A673 (cell line): Measurements from ENCODE around the gene DNASE1L3. TPM values are rescaled to one million over a fixed set of nuclear protein-coding genes. Genes with fewer than 3 reads are reported as not detected.
"Not testable (repeated sequence)": the region's sequence is repeated elsewhere in the genome, so short reads cannot be mapped to it uniquely, and the experiment has no call there.

Experiments used
- BruUV-seq: library from RNA; stranded (reverse); fragments of 400-500 nt; replicated peaks from 2 replicates; lab custom pipeline; 2021; lab: Mats Ljungman, UMichigan
- CTCF ChIA-PET: fragments of 300-600 bp; sonication (Branson Sonifier 250); formaldehyde crosslinking; loops from one replicate; lab custom pipeline; 2022; ENCODE audit warnings: antibody characterized with exemption; lab: Charles Lee
- POLR2A ChIA-PET: fragments of 300-600 bp; sonication (Branson Sonifier 250); formaldehyde crosslinking; loops from one replicate; lab custom pipeline; 2022; ENCODE audit warnings: antibody characterized with exemption; ENCODE audit not compliant: low non-redundant PET; lab: Charles Lee
- DNase-seq: peaks from one replicate; pipeline ENCODE4 v3.0.0-alpha.2; 2015; ENCODE audit warnings: low spot score
- H3K27ac ChIP-seq: fragments of 200-600 bp; sonication (generic); 2 replicates; pipeline ENCODE4 v1.5.1; 2016; ENCODE audit warnings: mixed run types, low read depth, mild to moderate bottlenecking, mixed read lengths, antibody characterized with exemption, low read length; ENCODE audit not compliant: poor library complexity, severe bottlenecking
- H3K27me3 ChIP-seq: fragments of 200-600 bp; sonication (generic); replicated peaks from 2 replicates; pipeline ENCODE4 v1.6.1; 2017; ENCODE audit warnings: mixed run types, low read depth, mild to moderate bottlenecking, mixed read lengths, antibody characterized with exemption, low read length; ENCODE audit not compliant: insufficient read depth, poor library complexity
- H3K36me3 ChIP-seq: fragments of 200-600 bp; sonication (generic); 2 replicates; pipeline ENCODE4 v1.6.1; 2016; ENCODE audit warnings: mixed run types, mild to moderate bottlenecking, mixed read lengths, antibody characterized with exemption, low read length; ENCODE audit not compliant: insufficient read depth, poor library complexity, severe bottlenecking
- H3K4me1 ChIP-seq: fragments of 200-600 bp; sonication (generic); 2 replicates; pipeline ENCODE4 v1.6.1; 2017; ENCODE audit warnings: mixed run types, mild to moderate bottlenecking, mixed read lengths, antibody characterized with exemption, low read length; ENCODE audit not compliant: insufficient read depth, poor library complexity, severe bottlenecking
- H3K4me3 ChIP-seq: fragments of 200-600 bp; sonication (generic); 2 replicates; pipeline ENCODE4 v1.5.1; 2016; ENCODE audit warnings: low read depth, mixed run types, mild to moderate bottlenecking, mixed read lengths, low read length; ENCODE audit not compliant: poor library complexity, severe bottlenecking
- H3K9me3 ChIP-seq: fragments of 200-600 bp; sonication (generic); 2 replicates; pipeline ENCODE4 v1.6.1; 2016; ENCODE audit warnings: mixed run types, low read depth, mild to moderate bottlenecking, mixed read lengths, antibody characterized with exemption, low read length; ENCODE audit not compliant: poor library complexity, severe bottlenecking
- EZH2 ChIP-seq: fragments of 200-600 bp; sonication (generic); IDR thresholded peaks from 2 replicates; pipeline ENCODE4 v1.6.1; 2017; ENCODE audit warnings: borderline replicate concordance, low read depth, mild to moderate bottlenecking, mixed read lengths, antibody characterized with exemption, low read length; ENCODE audit not compliant: poor library complexity, severe bottlenecking
- intact Hi-C: fragments of 100-400 bp; cut with micrococcal nuclease; formaldehyde crosslinking; loops from one replicate; pipeline ENCODE4 v1.10.0; 2022; ENCODE audit not compliant: unreplicated experiment
- total RNA-seq: library from RNA; stranded (reverse); gene quantifications from 2 replicates; pipeline ENCODE4 v1.2.3, GENCODE V29; 2021
- TF ChIP-seq, protein P1 (sequence below): fragments of 300-800, 200-600 bp; sonication (generic); conservative IDR thresholded peaks from 2 replicates; pipeline ENCODE4 v1.5.1; 2017; ENCODE audit warnings: low read depth, mild to moderate bottlenecking, antibody characterized with exemption, low read length, moderate library complexity, mixed read lengths

Gene DNASE1L3
- total RNA-seq, 1 experiment from 2014 or later: not detected

DNA sequence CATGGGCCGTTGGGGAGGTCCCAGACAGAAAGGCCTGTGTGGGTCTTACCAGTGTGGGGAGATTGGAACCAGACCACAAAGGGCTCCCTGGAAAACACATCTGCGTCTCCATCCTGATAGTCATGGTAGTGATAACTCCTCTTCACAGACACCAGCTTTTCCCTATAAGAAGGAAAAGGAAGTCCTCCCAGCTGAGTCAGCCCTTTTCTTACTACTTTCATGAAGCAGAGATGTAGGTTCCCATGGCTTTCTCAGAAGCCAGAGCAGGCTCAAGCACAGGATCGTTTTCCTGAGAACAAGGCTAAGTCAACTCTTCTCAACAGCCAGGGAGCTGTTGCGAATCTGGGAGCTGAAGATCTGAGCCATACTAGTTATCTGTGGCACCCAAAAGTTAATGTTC is 6.1 kb downstream of the DNASE1L3 start:
- TF ChIP-seq, protein P1, sequence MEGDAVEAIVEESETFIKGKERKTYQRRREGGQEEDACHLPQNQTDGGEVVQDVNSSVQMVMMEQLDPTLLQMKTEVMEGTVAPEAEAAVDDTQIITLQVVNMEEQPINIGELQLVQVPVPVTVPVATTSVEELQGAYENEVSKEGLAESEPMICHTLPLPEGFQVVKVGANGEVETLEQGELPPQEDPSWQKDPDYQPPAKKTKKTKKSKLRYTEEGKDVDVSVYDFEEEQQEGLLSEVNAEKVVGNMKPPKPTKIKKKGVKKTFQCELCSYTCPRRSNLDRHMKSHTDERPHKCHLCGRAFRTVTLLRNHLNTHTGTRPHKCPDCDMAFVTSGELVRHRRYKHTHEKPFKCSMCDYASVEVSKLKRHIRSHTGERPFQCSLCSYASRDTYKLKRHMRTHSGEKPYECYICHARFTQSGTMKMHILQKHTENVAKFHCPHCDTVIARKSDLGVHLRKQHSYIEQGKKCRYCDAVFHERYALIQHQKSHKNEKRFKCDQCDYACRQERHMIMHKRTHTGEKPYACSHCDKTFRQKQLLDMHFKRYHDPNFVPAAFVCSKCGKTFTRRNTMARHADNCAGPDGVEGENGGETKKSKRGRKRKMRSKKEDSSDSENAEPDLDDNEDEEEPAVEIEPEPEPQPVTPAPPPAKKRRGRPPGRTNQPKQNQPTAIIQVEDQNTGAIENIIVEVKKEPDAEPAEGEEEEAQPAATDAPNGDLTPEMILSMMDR: no peak
- no peak for TF ChIP-seq EZH2
- CTCF ChIA-PET: no interaction called here
- intact Hi-C loops: no loop called here
- no peak overlapping the region for H3K4me3 ChIP-seq
- no peaks in the 10 kb centered on the region for H3K27me3 ChIP-seq
- POLR2A ChIA-PET: no interaction called here
- H3K9me3 ChIP-seq: no peaks in the 10 kb centered on the region
- H3K4me1 ChIP-seq: no peaks in the 10 kb centered on the region
- H3K27ac ChIP-seq: no peak overlapping the region
- BruUV-seq: no TSS peak
- no peak for DNase-seq
- H3K36me3 ChIP-seq: no peaks in the 10 kb centered on the region

DNA sequence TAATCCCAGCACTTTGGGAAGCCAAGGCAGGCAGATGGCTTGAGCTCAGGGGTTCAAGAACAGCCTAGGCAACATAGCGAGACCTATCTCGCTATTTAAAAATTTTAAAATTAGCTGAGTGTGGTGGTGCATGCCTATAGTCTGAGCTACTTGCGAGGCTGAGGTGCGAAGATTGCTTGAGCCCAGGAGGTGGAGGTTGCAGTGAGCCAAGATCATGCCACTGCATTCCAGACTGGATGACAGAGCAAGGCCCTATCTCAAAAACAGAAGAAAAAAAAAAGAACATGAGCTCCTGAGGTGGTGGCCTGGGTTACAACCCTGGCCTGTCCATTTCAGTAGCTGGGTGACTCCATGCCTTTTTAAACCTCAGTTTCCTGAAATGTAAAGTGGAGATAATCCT is 7.2 kb downstream of the DNASE1L3 start:
- TF ChIP-seq EZH2: no peak
- TF ChIP-seq, protein P1: no peak
- Histone ChIP-seq H3K36me3 (no peaks in the 10 kb centered on the region), H3K4me1 (no peaks in the 10 kb centered on the region), H3K27ac (no peak overlapping the region), H3K27me3 (no peaks in the 10 kb centered on the region), H3K9me3 (no peaks in the 10 kb centered on the region), H3K4me3 (no peak overlapping the region)
- no TSS peak for BruUV-seq
- ChIA-PET CTCF (interaction anchor here (0.6 kb wide), 1 partner anchor 26 kb away, joined by 3 read pairs; no protein-coding TSS in a partner anchor), POLR2A (no interaction called here)
- DNase-seq: no peak
- intact Hi-C loops: no loop called here

DNA sequence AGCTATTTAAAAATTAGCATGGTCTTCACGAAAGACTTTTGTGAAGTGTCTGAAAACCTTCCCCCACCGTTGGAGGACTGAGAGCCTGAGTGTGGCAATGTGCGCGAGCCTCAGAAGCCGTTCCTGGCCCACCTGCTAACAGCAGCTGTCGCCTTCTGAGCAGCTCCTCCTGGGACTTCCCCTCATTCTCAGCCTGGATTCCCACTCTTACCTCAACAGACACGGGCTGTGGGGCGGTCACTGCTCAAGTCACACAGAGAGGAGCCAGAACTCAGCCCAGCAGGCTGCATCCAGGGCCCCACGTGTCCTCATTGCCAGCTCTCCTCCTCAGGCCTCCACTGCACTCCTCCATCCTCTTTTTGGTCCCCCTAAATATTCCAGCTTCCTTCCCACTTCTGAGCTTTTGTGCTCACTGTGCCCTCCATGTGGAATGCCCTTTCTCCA is 7.8 kb downstream of the DNASE1L3 start:
- TF ChIP-seq, protein P1: no peak
- no peak for TF ChIP-seq EZH2
- no TSS peak for BruUV-seq
- Histone ChIP-seq H3K4me3 (no peak overlapping the region), H3K36me3 (no peaks in the 10 kb centered on the region), H3K9me3 (no peaks in the 10 kb centered on the region), H3K27me3 (no peaks in the 10 kb centered on the region), H3K4me1 (no peaks in the 10 kb centered on the region), H3K27ac (no peak overlapping the region)
- ChIA-PET POLR2A (no interaction called here), CTCF (no interaction called here)
- DNase-seq: no peak
- intact Hi-C loops: no loop called here

GRCh38 chr3:58201451-58201850 is 9.3 kb downstream of the DNASE1L3 start:
- H3K4me3 ChIP-seq, H3K4me1 ChIP-seq, H3K27me3 ChIP-seq, H3K27ac ChIP-seq, BruUV-seq, H3K36me3 ChIP-seq, intact Hi-C loops, POLR2A ChIA-PET, DNase-seq, H3K9me3 ChIP-seq: not testable (repeated sequence)
- CTCF ChIA-PET: interaction anchor here (0.6 kb wide), 1 partner anchor 23 kb away, joined by 5 read pairs; no protein-coding TSS in a partner anchor
